K562 (cell line): ENCODE data around the gene CAPZA1. TPM values are rescaled to one million over a fixed set of nuclear protein-coding genes. Genes with fewer than 3 reads are reported as not detected.

ENCODE experiments used
- ATAC-seq: fragments of 200-7000 bp; cut with Tn5 transposase; 3 replicates; pipeline ENCODE4 v1.9.1; 2020; ENCODE audit warnings: moderate library complexity
- BruUV-seq: library from RNA; stranded (reverse); fragments of 400-500 nt; replicated peaks from 2 replicates; lab custom pipeline; 2021; lab: Mats Ljungman, UMichigan
- CTCF ChIA-PET: fragments of 300-600 bp; formaldehyde crosslinking; extraction: SDS; loops from one replicate; lab custom pipeline; 2021; ENCODE audit warnings: low intra/inter-chr PET ratio; lab: Yijun Ruan, JAX
- POLR2A ChIA-PET: fragments of 300-600, 350-650 bp; sonication (Branson Sonifier 250); formaldehyde crosslinking; extraction: SDS; loops from one replicate; lab custom pipeline; 2021; ENCODE audit warnings: antibody characterized with exemption, inconsistent platforms; lab: Yijun Ruan, JAX
- DNase-seq, 4 experiments: peaks; one replicate each; pipeline versions ENCODE4 v3.0.0 to v3.0.0-alpha.2; 2011 to 2018; ENCODE audit warnings: low spot score in 3 of 4, mixed read lengths in 3 of 4; ENCODE audit errors: extremely low read depth in 1 of 4
- FAIRE-seq: peaks from 2 replicates; lab custom pipeline; 2011; peaks lifted over from hg19 to GRCh38; lab: Jason Lieb, UNC
- H2AFZ ChIP-seq: 2 replicates; pipeline ENCODE4 v1.6.0; 2011; ENCODE audit warnings: low read depth, low read length, control low read depth, inconsistent platforms
- H3K27ac ChIP-seq: fragments of 200-600 bp; 3 replicates; pipeline ENCODE4 v1.8.0; 2011; ENCODE audit warnings: low read depth, mild to moderate bottlenecking, control low read depth, inconsistent platforms, low read length, moderate library complexity, mixed read lengths; ENCODE audit errors: extremely low read depth
- H3K27me3 ChIP-seq, 2 experiments: fragments of 300-600 bp in 1 of 2; 2 replicates in 1 of 2; 3 replicates in 1 of 2; pipeline versions ENCODE4 v1.6.0 to v1.8.0; 2011; ENCODE audit warnings: inconsistent platforms in 2 of 2, low read length in 2 of 2, mild to moderate bottlenecking in 1 of 2, mixed read lengths in 1 of 2, moderate library complexity in 1 of 2; ENCODE audit not compliant: control insufficient read depth in 2 of 2, insufficient read depth in 2 of 2
- H3K36me3 ChIP-seq: fragments of 300-600 bp; 3 replicates; pipeline ENCODE4 v1.8.0; 2011; ENCODE audit warnings: mild to moderate bottlenecking, low read length, inconsistent platforms; ENCODE audit not compliant: control insufficient read depth, insufficient read depth
- H3K4me1 ChIP-seq, 2 experiments: fragments of 200-600 bp in 1 of 2; replicated peaks in 1 of 2; 2 replicates in 1 of 2; 3 replicates in 1 of 2; pipeline versions ENCODE4 v1.5.1 to v1.8.0; 2011; ENCODE audit warnings: inconsistent platforms in 2 of 2, low read length in 2 of 2, mild to moderate bottlenecking in 1 of 2, mixed read lengths in 1 of 2, moderate library complexity in 1 of 2; ENCODE audit not compliant: control insufficient read depth in 2 of 2, insufficient read depth in 2 of 2
- H3K4me2 ChIP-seq: 2 replicates; pipeline ENCODE4 v1.6.1; 2011; ENCODE audit warnings: low read length, control low read depth, inconsistent platforms, mixed read lengths; ENCODE audit not compliant: insufficient read depth
- H3K4me3 ChIP-seq: fragments of 200-600 bp; sonication (generic), shearing (Covaris generic); 2 replicates; pipeline ENCODE4 v1.5.1; 2016; ENCODE audit warnings: control low read depth, inconsistent platforms
- H3K79me2 ChIP-seq: fragments of 200-600 bp; 3 replicates; pipeline ENCODE4 v1.8.0; 2011; ENCODE audit warnings: low read length, inconsistent platforms; ENCODE audit not compliant: control insufficient read depth, insufficient read depth
- H3K9ac ChIP-seq, 2 experiments: 2 replicates each; pipeline versions ENCODE4 v1.6.0 to v1.6.1; 2011; ENCODE audit warnings: low read depth in 2 of 2, low read length in 2 of 2, control low read depth in 1 of 2, inconsistent platforms in 1 of 2, mild to moderate bottlenecking in 1 of 2, mixed read lengths in 1 of 2; ENCODE audit not compliant: insufficient read depth in 1 of 2
- H3K9me1 ChIP-seq: one replicate; pipeline ENCODE4 v1.6.0; 2011; ENCODE audit warnings: inconsistent platforms, mild to moderate bottlenecking, low read length, moderate library complexity; ENCODE audit not compliant: control insufficient read depth, insufficient read depth
- H3K9me3 ChIP-seq: replicated peaks from 2 replicates; pipeline ENCODE4 v1.5.1; 2011; ENCODE audit warnings: low read depth, low read length, inconsistent platforms; ENCODE audit not compliant: control insufficient read depth, insufficient read depth
- H4K20me1 ChIP-seq: replicated peaks from 2 replicates; pipeline ENCODE4 v1.6.1; 2011; ENCODE audit warnings: low read length, inconsistent platforms, mixed read lengths; ENCODE audit not compliant: control insufficient read depth, insufficient read depth
- DEAF1 ChIP-seq: fragments of 450-650 bp; formaldehyde crosslinking; IDR thresholded peaks from 2 replicates; pipeline ENCODE4 v1.4.0; 2020; ENCODE audit warnings: mild to moderate bottlenecking, moderate library complexity
- FOXA3 ChIP-seq, 2 experiments: fragments of 450-650 bp in 1 of 2; sonication (generic) in 1 of 2; formaldehyde crosslinking; IDR thresholded peaks in 1 of 2; conservative IDR thresholded peaks in 1 of 2; 2 replicates each; pipeline versions ENCODE4 v1.4.0 to v1.8.0; 2020 to 2022; ENCODE audit warnings: mild to moderate bottlenecking in 2 of 2, missing genetic modification reagents in 1 of 2
- HOXB6 ChIP-seq: fragments of 250-450 bp; sonication (Bioruptor Pico); IDR thresholded peaks from 2 replicates; pipeline ENCODE4 v1.5.1; 2022; ENCODE audit warnings: mild to moderate bottlenecking, borderline replicate concordance
- MLX ChIP-seq, 2 experiments: fragments of 450-650 bp in 1 of 2; sonication (generic) in 1 of 2; formaldehyde crosslinking; conservative IDR thresholded peaks; 2 replicates each; pipeline versions ENCODE4 v1.4.0 to v1.8.1; 2020 to 2022; ENCODE audit warnings: mild to moderate bottlenecking in 1 of 2, missing genetic modification reagents in 1 of 2
- PHF8 ChIP-seq: fragments of 200-600 bp; sonication (generic); IDR thresholded peaks from 2 replicates; pipeline ENCODE4 v1.6.1; 2012; ENCODE audit warnings: mixed run types, mild to moderate bottlenecking, inconsistent platforms, low read length, moderate library complexity, borderline replicate concordance
- SAP30 ChIP-seq: fragments of 200-600 bp; sonication (generic); IDR thresholded peaks from 2 replicates; pipeline ENCODE4 v1.6.1; 2012; ENCODE audit warnings: borderline replicate concordance, low read depth, mild to moderate bottlenecking, moderate library complexity, low read length, control low read depth, inconsistent platforms; ENCODE audit not compliant: insufficient read depth, poor library complexity, severe bottlenecking
- SNAPC5 ChIP-seq: fragments of 250-450 bp; sonication (Bioruptor Pico); IDR thresholded peaks from 2 replicates; pipeline ENCODE4 v1.8.0; 2021; ENCODE audit warnings: moderate library complexity, mild to moderate bottlenecking, inconsistent platforms
- TAF1 ChIP-seq: IDR thresholded peaks from 2 replicates; pipeline ENCODE4 v1.6.1; 2011; ENCODE audit warnings: mild to moderate bottlenecking, low read length, moderate library complexity; ENCODE audit not compliant: insufficient read depth, control insufficient read depth, severe bottlenecking; ENCODE audit errors: extremely low read depth
- TEAD2 ChIP-seq: fragments of 450-650 bp; IDR thresholded peaks from 2 replicates; pipeline ENCODE4 v1.6.1; 2016; ENCODE audit warnings: missing genetic modification characterization, control low read depth, missing compliant biosample characterization
- ZBTB12 ChIP-seq: fragments of 250-450 bp; sonication (Bioruptor Pico); IDR thresholded peaks from 2 replicates; pipeline ENCODE4 v1.4.0; 2020
- ZFP30 ChIP-seq: fragments of 250-450 bp; sonication (Bioruptor Pico); IDR thresholded peaks from 2 replicates; pipeline ENCODE4 v1.8.0; 2022; ENCODE audit warnings: moderate library complexity, mild to moderate bottlenecking, inconsistent platforms, borderline replicate concordance
- ZKSCAN1 ChIP-seq: fragments of 150-350 bp; IDR thresholded peaks from 2 replicates; pipeline ENCODE4 v1.6.1; 2016; ENCODE audit warnings: low read depth, low read length
- ZNF277 ChIP-seq: fragments of 250-450 bp; sonication (Bioruptor Pico); IDR thresholded peaks from 2 replicates; pipeline ENCODE4 v1.8.0; 2022; ENCODE audit warnings: inconsistent platforms, mild to moderate bottlenecking, moderate library complexity, borderline replicate concordance
- ZNF347 ChIP-seq: fragments of 450-650 bp; formaldehyde crosslinking; IDR thresholded peaks from 2 replicates; pipeline ENCODE4 v1.4.0; 2020; ENCODE audit warnings: low read depth, mild to moderate bottlenecking, moderate library complexity
- WGBS: fragments of 100-300 bp; shearing (Covaris generic); methylation state at CpG from one replicate; pipeline ENCODE4 v1.1.6; 2016; ENCODE audit warnings: low coverage, mixed read lengths; ENCODE audit not compliant: insufficient coverage; ENCODE audit errors: missing lambda C conversion rate; 5-methylcytosine and 5-hydroxymethylcytosine counted together
- in situ Hi-C: fragments of 300-500 bp; cut with MboI; formaldehyde crosslinking; loops from 4 replicates; pipeline ENCODE4 v1.15.0; 2018; ENCODE audit warnings: inconsistent platforms, mixed read lengths
- intact Hi-C: fragments of 100-400 bp; cut with micrococcal nuclease; formaldehyde crosslinking; loops from 2 replicates; pipeline ENCODE4 v1.14.2; 2022
- polyA plus RNA-seq, 8 experiments: library from polyadenylated mRNA; depleted of rRNA in 4 of 8; stranded (reverse) in 5 of 8; unstranded in 3 of 8; fragments of >200 nt; fragmentation: Nextera tagmentation in 2 of 8; fragmentation: Illumina TruSeq in 1 of 8; extraction: Ambion mirVana in 2 of 8; extraction: Trizol in 1 of 8; gene quantifications; 2 replicates each; pipeline versions ENCODE4 v1.2.1 to v1.2.3, GENCODE V29; 2011 to 2014; ENCODE audit warnings: inconsistent platforms in 1 of 8, missing spikeins in 1 of 8
- total RNA-seq, 7 experiments: library from RNA; depleted of rRNA in 6 of 7; stranded (reverse); fragments of >200 nt in 6 of 7; fragmentation: Illumina TruSeq in 2 of 7; extraction: Trizol in 2 of 7; gene quantifications; 2 replicates each; pipeline versions ENCODE4 v1.2.1 to v1.2.3, GENCODE V29; 2011 to 2021; ENCODE audit warnings: low replicate concordance in 1 of 7

CAPZA1 gene
- total and polyA plus RNA-seq, 9 of the 15 experiments (the other 6 are each of a cell fraction or from before 2014, with no cell fraction given), result 237 to 1,020 (median 306) TPM

GRCh38 chr1:112707221-112708001, 87.8 kb downstream of the CAPZA1 start:
- H4K20me1 ChIP-seq, result no peaks in the 10 kb centered on the region
- DNase-seq, result peak; percentile 88 to 95 (median 92)
- peak overlapping the region; percentile 83 to 93 for H3K9ac ChIP-seq
- H3K27me3 ChIP-seq, result no peaks in the 10 kb centered on the region
- H3K4me2 ChIP-seq, result peak overlapping the region; percentile 98
- H3K79me2 ChIP-seq, result peaks cover 45% of the 10 kb centered on the region
- H3K36me3 ChIP-seq, result peaks cover 23% of the 10 kb centered on the region
- H3K27ac ChIP-seq, result peak overlapping the region; percentile 97; the same call in 2 of the 3 replicates
- no peaks in the 10 kb centered on the region for H3K9me3 ChIP-seq
- ChIA-PET CTCF (interaction anchor here (0.7 to 3.2 kb wide), 7 partner anchors 34 to 337 kb away, joined by 3 to 21 read pairs (median 4); no protein-coding TSS in a partner anchor), POLR2A (interaction anchor here (0.6 to 2.4 kb wide), 5 partner anchors 8 to 46 kb away, joined by 3 to 15 read pairs (median 3); no protein-coding TSS in a partner anchor)
- H3K4me1 ChIP-seq, result peaks cover 42 to 44% of the 10 kb centered on the region in 2 experiments
- intact Hi-C loops (loop anchor here (1.0 to 10.0 kb wide), 4 partner anchors 34 to 316 kb away; no protein-coding TSS in a partner anchor), in situ Hi-C loops (loop anchor here (5.0 kb wide), 3 partner anchors 90 to 315 kb away; partner anchors contain the start of genes CAPZA1 and ST7L)
- peak; percentile 74 for ATAC-seq
- H3K9me1 ChIP-seq, result no peaks in the 10 kb centered on the region
- peak overlapping the region; percentile 94 for H3K4me3 ChIP-seq
- peak overlapping the region; percentile 91 for H2AFZ ChIP-seq
- FAIRE-seq, result peak; percentile 66
- WGBS, result 12% methylated on average over 28 of the region's 42 CpGs
- no TSS peak for BruUV-seq
- no peak for TF ChIP-seq ZNF277 (CRISPR knock-in tag)
- no peak for TF ChIP-seq TEAD2
- TF ChIP-seq MLX (CRISPR knock-in tag; conservative IDR thresholded peaks at IDR 0.05), result no peak
- peak; percentile 94 for TF ChIP-seq DEAF1 (CRISPR knock-in tag)
- no peak for TF ChIP-seq ZKSCAN1
- no peak for TF ChIP-seq ZBTB12 (CRISPR knock-in tag)
- TF ChIP-seq HOXB6 (CRISPR knock-in tag), result no peak
- TF ChIP-seq ZNF347 (CRISPR knock-in tag), result no peak
- no peak for TF ChIP-seq SAP30
- no peak for TF ChIP-seq ZFP30 (CRISPR knock-in tag)
- TF ChIP-seq PHF8, result peak; percentile 52; the same call in 1 of the 2 replicates
- TF ChIP-seq SNAPC5 (CRISPR knock-in tag), result no peak
- no peak for TF ChIP-seq FOXA3 (CRISPR knock-in tag; conservative IDR thresholded peaks at IDR 0.05 in 1 of 2, IDR thresholded peaks at IDR 0.05 in 1 of 2)
- no peak for TF ChIP-seq TAF1
